OCI-LY3 (cell line): ENCODE results near the gene FLYWCH1.

ENCODE experiments used
- CTCF ChIP-seq: fragments of 200-600, 300-600 bp; sonication (generic); IDR thresholded peaks from 2 replicates; pipeline ENCODE4 v1.5.1; 2014; ENCODE audit warnings: antibody characterized with exemption, low read length, low read depth
- EZH2phosphoT487 ChIP-seq: fragments of 200-600 bp; shearing (Covaris generic); IDR thresholded peaks from 2 replicates; pipeline ENCODE4 v1.6.1; 2018; ENCODE audit warnings: antibody characterized with exemption, mixed run types, low read depth

- TF ChIP-seq CTCF: no peak
- TF ChIP-seq EZH2phosphoT487: no peak
Observed at GRCh38 chr16:2905241-2905987, 6.3 kb upstream of the FLYWCH1 start.
